ENCODE data around the gene BCKDHB.
"Not testable (repeated sequence)": the region's sequence is repeated elsewhere in the genome, so short reads cannot be mapped to it uniquely, and the experiment has no call there.

BCKDHB gene

GRCh38 chr6:80095600-80095999 lies 10.9 kb upstream of the BCKDHB start:
- H3K4me3 ChIP-seq (replicated peaks in 1 of 2; ENCODE audit: low read depth in 2 of 2, low read length in 2 of 2) = no peak overlapping the region
- TF ChIP-seq CTCF (IDR thresholded peaks at IDR 0.05; ENCODE audit: low read depth, low read length) = no peak
- DNase-seq (ENCODE audit: low read depth in 2 of 2) = no peak

GRCh38 chr6:80098392-80098791 lies 8.1 kb upstream of the BCKDHB start:
- H3K4me3 ChIP-seq (replicated peaks in 1 of 2; ENCODE audit: low read depth in 2 of 2, low read length in 2 of 2) = no peak overlapping the region
- DNase-seq (ENCODE audit: low read depth in 2 of 2) = no peak
- TF ChIP-seq CTCF (IDR thresholded peaks at IDR 0.05; ENCODE audit: low read depth, low read length) = no peak

GRCh38 chr6:80104520-80104919 lies 2.0 kb upstream of the BCKDHB start:
- no peak overlapping the region for H3K4me3 ChIP-seq (replicated peaks in 1 of 2; ENCODE audit: low read depth in 2 of 2, low read length in 2 of 2)
- no peak for TF ChIP-seq CTCF (IDR thresholded peaks at IDR 0.05; ENCODE audit: low read depth, low read length)
- no peak for DNase-seq (ENCODE audit: low read depth in 2 of 2)

- no peak for DNase-seq (ENCODE audit: low read depth in 2 of 2)
- H3K4me3 ChIP-seq (replicated peaks in 1 of 2; ENCODE audit: low read depth in 2 of 2, low read length in 2 of 2) = peak overlapping the region; percentile 47 to 75
- TF ChIP-seq CTCF (IDR thresholded peaks at IDR 0.05; ENCODE audit: low read depth, low read length) = no peak
Measured at GRCh38 chr6:80105972-80106417, 476 bp upstream of the BCKDHB start.

GRCh38 chr6:80122576-80122975 lies 16.1 kb downstream of the BCKDHB start:
- not testable (repeated sequence) for DNase-seq (ENCODE audit: low read depth in 2 of 2); H3K4me3 ChIP-seq (replicated peaks in 1 of 2; ENCODE audit: low read depth in 2 of 2, low read length in 2 of 2)

GRCh38 chr6:80126657-80127345 lies 20.3 kb downstream of the BCKDHB start:
- TF ChIP-seq CTCF (IDR thresholded peaks at IDR 0.05; ENCODE audit: low read depth, low read length) = no peak
- no peak for DNase-seq (ENCODE audit: low read depth in 2 of 2)

GRCh38 chr6:80129485-80129884 lies 23.0 kb downstream of the BCKDHB start:
- no peak for TF ChIP-seq CTCF (IDR thresholded peaks at IDR 0.05; ENCODE audit: low read depth, low read length)
- H3K4me3 ChIP-seq (replicated peaks in 1 of 2; ENCODE audit: low read depth in 2 of 2, low read length in 2 of 2) = no peak overlapping the region
- DNase-seq (ENCODE audit: low read depth in 2 of 2) = no peak

More at GRCh38 chr6:80126657-80127345, 20.3 kb downstream of the BCKDHB start:
- H3K4me3 ChIP-seq (replicated peaks in 1 of 2; ENCODE audit: low read depth in 2 of 2, low read length in 2 of 2) = no peak overlapping the region

All from cardiac fibroblast (primary cell).